IMR-90 (cell line): Measurements from ENCODE around the gene DBP. TPM values are rescaled to one million over a fixed set of nuclear protein-coding genes. Genes with fewer than 3 reads are reported as not detected.

Experiments
- ATAC-seq: fragments of 200-7000 bp; cut with Tn5 transposase; 2 replicates; pipeline ENCODE4 v1.9.1; 2020; ENCODE audit warnings: low read depth, mild to moderate bottlenecking, moderate library complexity
- BruUV-seq: library from RNA; stranded (reverse); fragments of 400-500 nt; replicated peaks from 2 replicates; lab custom pipeline; 2021; lab: Mats Ljungman, UMichigan
- CTCF ChIA-PET: fragments of 300-600 bp; formaldehyde crosslinking; extraction: SDS; loops from one replicate; lab custom pipeline; 2021; ENCODE audit warnings: antibody characterized with exemption; lab: Yijun Ruan, JAX
- POLR2A ChIA-PET: fragments of 300-600 bp; sonication (Branson Sonifier 250); formaldehyde crosslinking; loops from one replicate; lab custom pipeline; 2022; ENCODE audit warnings: antibody characterized with exemption; ENCODE audit not compliant: unreplicated experiment; lab: Charles Lee
- DNase-seq: peaks from one replicate; pipeline ENCODE4 v3.0.0; 2013
- H2AFZ ChIP-seq: replicated peaks from 2 replicates; pipeline ENCODE3; 2013; ENCODE audit warnings: low read length, mild to moderate bottlenecking; ENCODE audit not compliant: poor library complexity
- H2AK5ac ChIP-seq: 2 replicates; pipeline ENCODE4 v1.6.1; 2013; ENCODE audit warnings: low read depth, low read length, inconsistent platforms
- H2AK9ac ChIP-seq: replicated peaks from 2 replicates; pipeline ENCODE3; 2013; ENCODE audit warnings: mild to moderate bottlenecking, low read depth, low read length, moderate library complexity; ENCODE audit not compliant: poor library complexity
- H2BK120ac ChIP-seq: 2 replicates; pipeline ENCODE4 v1.6.1; 2013; ENCODE audit warnings: low read depth, low read length, inconsistent platforms
- H2BK15ac ChIP-seq: 3 replicates; pipeline ENCODE4 v1.6.1; 2013; ENCODE audit warnings: low read depth, low read length, inconsistent platforms
- H2BK20ac ChIP-seq: 2 replicates; pipeline ENCODE4 v1.6.1; 2013; ENCODE audit warnings: low read depth, mild to moderate bottlenecking, inconsistent platforms, low read length, moderate library complexity
- H2BK5ac ChIP-seq: 2 replicates; pipeline ENCODE4 v1.6.1; 2013; ENCODE audit warnings: mild to moderate bottlenecking, low read depth, low read length, inconsistent platforms; ENCODE audit not compliant: poor library complexity, severe bottlenecking
- H3K14ac ChIP-seq: replicated peaks from 2 replicates; pipeline ENCODE4 v1.6.1; 2013; ENCODE audit warnings: low read depth, low read length, inconsistent platforms
- H3K18ac ChIP-seq: 2 replicates; pipeline ENCODE4 v1.6.1; 2013; ENCODE audit warnings: low read depth, low read length, control low read depth
- H3K23ac ChIP-seq: 2 replicates; pipeline ENCODE4 v1.6.1; 2013; ENCODE audit warnings: low read depth, low read length, inconsistent platforms
- H3K27ac ChIP-seq: 2 replicates; pipeline ENCODE4 v1.5.1; 2013; ENCODE audit warnings: mild to moderate bottlenecking, control low read depth, low read length; ENCODE audit not compliant: insufficient read depth
- H3K27me3 ChIP-seq: 2 replicates; pipeline ENCODE4 v1.6.1; 2013; ENCODE audit warnings: low read length; ENCODE audit not compliant: control insufficient read depth, insufficient read depth
- H3K36me3 ChIP-seq: 2 replicates; pipeline ENCODE4 v1.6.1; 2013; ENCODE audit warnings: low read length, mixed read lengths; ENCODE audit not compliant: control insufficient read depth, insufficient read depth
- H3K4ac ChIP-seq: 2 replicates; pipeline ENCODE4 v1.6.1; 2013; ENCODE audit warnings: low read depth, low read length, inconsistent platforms
- H3K4me1 ChIP-seq: 2 replicates; pipeline ENCODE4 v1.6.1; 2013; ENCODE audit warnings: low read length, mixed read lengths; ENCODE audit not compliant: control insufficient read depth, insufficient read depth
- H3K4me2 ChIP-seq: 2 replicates; pipeline ENCODE4 v1.6.1; 2013; ENCODE audit warnings: low read depth, mild to moderate bottlenecking, control low read depth, low read length, moderate library complexity
- H3K4me3 ChIP-seq: 2 replicates; pipeline ENCODE4 v1.5.1; 2013; ENCODE audit warnings: low read depth, mild to moderate bottlenecking, control low read depth, low read length, moderate library complexity; ENCODE audit not compliant: insufficient read depth
- H3K56ac ChIP-seq: 2 replicates; pipeline ENCODE4 v1.6.1; 2013; ENCODE audit warnings: low read length, inconsistent platforms; ENCODE audit not compliant: insufficient read depth; ENCODE audit errors: extremely low read depth
- H3K79me1 ChIP-seq, 2 experiments: 2 replicates each; pipeline ENCODE4 v1.6.1; 2013; ENCODE audit warnings: low read length in 2 of 2, inconsistent platforms in 1 of 2, low read depth in 1 of 2
- H3K9ac ChIP-seq: 2 replicates; pipeline ENCODE4 v1.6.1; 2013; ENCODE audit warnings: low read depth, low read length, control low read depth
- H3K9me1 ChIP-seq: 2 replicates; pipeline ENCODE4 v1.6.1; 2013; ENCODE audit warnings: low read length, inconsistent platforms; ENCODE audit not compliant: insufficient read depth
- H3K9me3 ChIP-seq: 2 replicates; pipeline ENCODE4 v1.6.1; 2013; ENCODE audit warnings: low read length; ENCODE audit not compliant: control insufficient read depth, insufficient read depth
- H4K20me1 ChIP-seq: 2 replicates; pipeline ENCODE4 v1.6.1; 2013; ENCODE audit warnings: low read length, inconsistent platforms; ENCODE audit not compliant: insufficient read depth
- H4K5ac ChIP-seq: 2 replicates; pipeline ENCODE4 v1.6.1; 2013; ENCODE audit warnings: mild to moderate bottlenecking, low read depth, low read length, control low read depth
- H4K8ac ChIP-seq, 2 experiments: 2 replicates each; pipeline ENCODE4 v1.6.1; 2013; ENCODE audit warnings: low read depth in 2 of 2, low read length in 2 of 2, control low read depth in 1 of 2, inconsistent platforms in 1 of 2
- H4K91ac ChIP-seq: 2 replicates; pipeline ENCODE4 v1.6.1; 2013; ENCODE audit warnings: low read depth, low read length, inconsistent platforms; ENCODE audit not compliant: insufficient read depth
- CEBPB ChIP-seq: IDR thresholded peaks from 2 replicates; pipeline ENCODE4 v1.6.1; 2012; ENCODE audit warnings: low read depth, low read length, improper control_type of control experiment
- CHD1 ChIP-seq: IDR thresholded peaks from 2 replicates; pipeline ENCODE4 v1.6.1; 2012; ENCODE audit warnings: low read depth, low read length, improper control_type of control experiment
- CTCF ChIP-seq: conservative IDR thresholded peaks from 2 replicates; pipeline ENCODE4 v1.5.1; 2012; ENCODE audit warnings: mild to moderate bottlenecking, low read depth, low read length, improper control_type of control experiment
- FOS ChIP-seq: fragments of 150-350 bp; IDR thresholded peaks from 2 replicates; pipeline ENCODE4 v1.6.1; 2016; ENCODE audit warnings: low read depth, low read length
- MAZ ChIP-seq: IDR thresholded peaks from 2 replicates; pipeline ENCODE4 v1.6.1; 2012; ENCODE audit warnings: low read depth, mild to moderate bottlenecking, low read length, improper control_type of control experiment, moderate library complexity, borderline replicate concordance
- MXI1 ChIP-seq: IDR thresholded peaks from 2 replicates; pipeline ENCODE4 v1.6.1; 2012; ENCODE audit warnings: low read depth, mild to moderate bottlenecking, low read length, moderate library complexity, borderline replicate concordance
- NFE2L2 ChIP-seq: fragments of 150-350 bp; IDR thresholded peaks from 2 replicates; pipeline ENCODE4 v1.6.1; 2016; ENCODE audit warnings: low read depth, mild to moderate bottlenecking, low read length
- RAD21 ChIP-seq: IDR thresholded peaks from 2 replicates; pipeline ENCODE4 v1.6.1; 2012; ENCODE audit warnings: low read length, improper control_type of control experiment
- RCOR1 ChIP-seq: IDR thresholded peaks from 2 replicates; pipeline ENCODE4 v1.6.1; 2012; ENCODE audit warnings: mild to moderate bottlenecking, low read length, improper control_type of control experiment; ENCODE audit not compliant: insufficient replicate concordance
- RFX5 ChIP-seq: IDR thresholded peaks from 2 replicates; pipeline ENCODE4 v1.8.0; 2012; ENCODE audit warnings: low read depth, mild to moderate bottlenecking, low read length, moderate library complexity
- SMC3 ChIP-seq: fragments of 150-350 bp; IDR thresholded peaks from 2 replicates; pipeline ENCODE4 v1.6.1; 2016; ENCODE audit warnings: low read depth, mild to moderate bottlenecking, antibody characterized with exemption, low read length, moderate library complexity
- WGBS, 2 experiments: methylation state at CpG; one replicate each; pipeline versions ENCODE4 v1.1.5 to v1.1.7; 2013; ENCODE audit warnings: missing lambda C conversion rate in 2 of 2; ENCODE audit not compliant: insufficient read length in 1 of 2; ENCODE audit errors: extremely low coverage in 2 of 2; 5-methylcytosine and 5-hydroxymethylcytosine counted together
- dilution Hi-C: fragments of 300-500 bp; cut with HindIII; formaldehyde crosslinking; loops from one replicate; pipeline ENCODE4 v1.14.3; 2018; ENCODE audit warnings: low sequenced_read_pairs; ENCODE audit not compliant: unreplicated experiment
- in situ Hi-C: fragments of 300-500 bp; cut with MboI; formaldehyde crosslinking; loops from 3 replicates; pipeline ENCODE4 v1.14.3; 2019; ENCODE audit warnings: low sequenced_read_pairs, inconsistent platforms, mixed read lengths
- intact Hi-C: fragments of 100-400 bp; cut with micrococcal nuclease; formaldehyde crosslinking; loops from 2 replicates; pipeline ENCODE4 v1.10.0; 2022
- polyA plus RNA-seq, 3 experiments: library from polyadenylated mRNA; depleted of rRNA; stranded (reverse); fragments of >200 nt; gene quantifications; 2 replicates each; pipeline ENCODE4 v1.2.3, GENCODE V29; 2012; ENCODE audit warnings: low replicate concordance in 1 of 3
- total RNA-seq: library from RNA; depleted of rRNA; stranded (reverse); fragments of >200 nt; gene quantifications from 2 replicates; pipeline ENCODE4 v1.2.3, GENCODE V29; 2012
- TF ChIP-seq, protein P1 (sequence below): fragments of 150-350 bp; IDR thresholded peaks from 2 replicates; pipeline ENCODE4 v1.6.1; 2016; ENCODE audit warnings: low read depth, mild to moderate bottlenecking, low read length, moderate library complexity, borderline replicate concordance

The DBP gene
- total and polyA plus RNA-seq, 2 of the 4 experiments (the other 2 are of a cell fraction), result 3.0 to 3.6 TPM

- WGBS, 2 experiments, result 3% methylated on average over 32 of the region's 36 CpGs; no CpG with 5 or more reads in 1 of the 2 experiments
- 0 out of 2 replicates have a peak overlapping the region, but pooled peaks have one; percentile 31 for H4K91ac ChIP-seq
- H3K14ac ChIP-seq, result 0 out of 2 replicates have a peak overlapping the region, but pooled peaks have one; percentile 40
- peaks cover 2% of the 10 kb centered on the region; the same call in 1 of the 2 replicates for H3K4me1 ChIP-seq
- H3K9ac ChIP-seq, result peak overlapping the region; percentile 37
- peak overlapping the region; percentile 47 for H3K4me3 ChIP-seq
- peak overlapping the region; percentile 68 for H3K4me2 ChIP-seq
- no peak overlapping the region for H3K56ac ChIP-seq
- no peak overlapping the region; the same call in 1 of the 2 replicates for H4K5ac ChIP-seq
- H2AK5ac ChIP-seq, result peak overlapping the region; percentile 67; the same call in 1 of the 2 replicates
- CTCF ChIA-PET, result interaction anchor here (0.6 to 1.5 kb wide), 4 partner anchors 83 to 316 kb away, joined by 3 to 6 read pairs (median 3); no protein-coding TSS in a partner anchor
- no peak overlapping the region for H2BK5ac ChIP-seq
- no peaks in the 10 kb centered on the region; the same call in 1 of the 2 replicates for H3K27me3 ChIP-seq
- H3K36me3 ChIP-seq, result no peaks in the 10 kb centered on the region
- no peaks in the 10 kb centered on the region for H3K9me3 ChIP-seq
- H2AFZ ChIP-seq, result peak overlapping the region; percentile 97
- dilution Hi-C loops, result no loop called here
- H3K23ac ChIP-seq, result no peak overlapping the region
- no peaks in the 10 kb centered on the region for H3K9me1 ChIP-seq
- no peaks in the 10 kb centered on the region for H3K79me1 ChIP-seq
- ATAC-seq, result peak; percentile 95
- POLR2A ChIA-PET, result interaction anchor here (0.6 kb wide), 1 partner anchor 14 kb away, joined by 6 read pairs; no protein-coding TSS in a partner anchor
- H2BK20ac ChIP-seq, result 0 out of 2 replicates have a peak overlapping the region, but pooled peaks have one; percentile 13
- no peaks in the 10 kb centered on the region for H4K20me1 ChIP-seq
- H3K4ac ChIP-seq, result peak overlapping the region; percentile 65
- peak overlapping the region; percentile 69; the same call in 1 of the 2 replicates for H2BK120ac ChIP-seq
- peak overlapping the region; percentile 94 for H2AK9ac ChIP-seq
- no peak overlapping the region for H3K18ac ChIP-seq
- peak overlapping the region; percentile 35 to 91; a peak in 3 of 4 replicates for H4K8ac ChIP-seq
- intact Hi-C loops, result loop anchor here (2.0 to 10.0 kb wide), 3 partner anchors 20 to 317 kb away; partner anchors contain the start of genes EMP3 and ZNF114
- DNase-seq, result peak; percentile 78
- no peak overlapping the region; the same call in 2 of the 3 replicates for H2BK15ac ChIP-seq
- no TSS peak for BruUV-seq
- in situ Hi-C loops, result loop anchor here (5.0 kb wide), 1 partner anchor 322 kb away; no protein-coding TSS in a partner anchor
- TF ChIP-seq, protein P1, sequence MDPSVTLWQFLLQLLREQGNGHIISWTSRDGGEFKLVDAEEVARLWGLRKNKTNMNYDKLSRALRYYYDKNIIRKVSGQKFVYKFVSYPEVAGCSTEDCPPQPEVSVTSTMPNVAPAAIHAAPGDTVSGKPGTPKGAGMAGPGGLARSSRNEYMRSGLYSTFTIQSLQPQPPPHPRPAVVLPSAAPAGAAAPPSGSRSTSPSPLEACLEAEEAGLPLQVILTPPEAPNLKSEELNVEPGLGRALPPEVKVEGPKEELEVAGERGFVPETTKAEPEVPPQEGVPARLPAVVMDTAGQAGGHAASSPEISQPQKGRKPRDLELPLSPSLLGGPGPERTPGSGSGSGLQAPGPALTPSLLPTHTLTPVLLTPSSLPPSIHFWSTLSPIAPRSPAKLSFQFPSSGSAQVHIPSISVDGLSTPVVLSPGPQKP, result no peak
- peak; percentile 66 for TF ChIP-seq RAD21
- 0 out of 2 replicates have a peak, but pooled peaks have one; percentile 38 for TF ChIP-seq MXI1
- no peak for TF ChIP-seq RCOR1
- TF ChIP-seq FOS, result no peak
- peak; percentile 58 for TF ChIP-seq CEBPB
- 0 out of 2 replicates have a peak, but pooled peaks have one; percentile 25 for TF ChIP-seq RFX5
- peak; percentile 72 for TF ChIP-seq SMC3
- TF ChIP-seq NFE2L2, result no peak
- peak; percentile 94 for TF ChIP-seq CTCF
- TF ChIP-seq MAZ, result peak; percentile 83
- no peak; the same call in 1 of the 2 replicates for TF ChIP-seq CHD1
- H3K27ac ChIP-seq, result no peak overlapping the region; the same call in 1 of the 2 replicates
Observed at GRCh38 chr19:48588670-48589401, 48.3 kb downstream of the DBP start.
